Right lobe of liver (tissue), 4 donors: ENCODE results near the gene KLF15.

Experiments used
- CTCF ChIP-seq, 4 donors: fragments of 200-600 bp in 3 of 4; fragments of 450-650 bp in 1 of 4; IDR thresholded peaks; one replicate each; pipeline versions ENCODE4 v1.5.1 to v1.8.0; 2016 to 2022; ENCODE audit warnings: antibody characterized with exemption in 4 of 4, mild to moderate bottlenecking in 2 of 4
- POLR2A ChIP-seq: fragments of 450-650 bp; IDR thresholded peaks from one replicate; pipeline ENCODE4 v1.6.1; 2017; ENCODE audit warnings: antibody characterized with exemption, mild to moderate bottlenecking
- donor health status: DM: no; HTN: no; CAD: no.
- donor health status: DM: no; HTN: no; CAD: no.
- donor health status: DM: no; HTN: yes; CAD: no.

- TF ChIP-seq CTCF (IDR thresholded peaks at IDR 0.05) (no peak), POLR2A (no peak)
Measured at GRCh38 chr3:126308394-126309125, 48.6 kb downstream of the KLF15 start.
